HL-60 (cell line): ENCODE results near the gene LRMDA.

ENCODE experiments used
- DNase-seq, 2 experiments: peaks; one replicate each; pipeline ENCODE4 v3.0.0-alpha.2; 2010 to 2020; ENCODE audit warnings: low read depth in 1 of 2, low spot score in 1 of 2
- H3K27ac ChIP-seq: fragments of 250-450 bp; sonication (Bioruptor Pico); replicated peaks from 2 replicates; pipeline ENCODE4 v1.5.1; 2020; ENCODE audit warnings: mild to moderate bottlenecking, moderate library complexity
- H3K27me3 ChIP-seq: fragments of 250-450 bp; sonication (Bioruptor Pico); 2 replicates; pipeline ENCODE4 v1.5.1; 2021; ENCODE audit warnings: mild to moderate bottlenecking, moderate library complexity; ENCODE audit not compliant: insufficient read depth, poor library complexity, severe bottlenecking
- H3K4me3 ChIP-seq: replicated peaks from 2 replicates; pipeline ENCODE4 v1.5.1; 2011; ENCODE audit warnings: mild to moderate bottlenecking, control low read depth, low read length; ENCODE audit not compliant: insufficient read depth
- GABPA ChIP-seq: IDR thresholded peaks from 2 replicates; pipeline ENCODE4 v1.6.1; 2012; ENCODE audit warnings: low read depth
- POLR2AphosphoS5 ChIP-seq: IDR thresholded peaks from 2 replicates; pipeline ENCODE4 v1.6.1; 2012; ENCODE audit warnings: low read depth
- SPI1 ChIP-seq: IDR thresholded peaks from 2 replicates; pipeline ENCODE4 v1.6.1; 2012; ENCODE audit warnings: low read depth, mild to moderate bottlenecking, borderline replicate concordance
- TF ChIP-seq, protein P1 (sequence below): IDR thresholded peaks from one replicate; pipeline ENCODE4 v1.5.1; 2011; ENCODE audit warnings: low read length, control low read depth, inconsistent platforms; ENCODE audit not compliant: insufficient read depth
- TF ChIP-seq, protein P2 (sequence below): IDR thresholded peaks from 2 replicates; pipeline ENCODE4 v1.6.1; 2012; ENCODE audit warnings: low read depth; ENCODE audit not compliant: insufficient replicate concordance

LRMDA gene

DNA sequence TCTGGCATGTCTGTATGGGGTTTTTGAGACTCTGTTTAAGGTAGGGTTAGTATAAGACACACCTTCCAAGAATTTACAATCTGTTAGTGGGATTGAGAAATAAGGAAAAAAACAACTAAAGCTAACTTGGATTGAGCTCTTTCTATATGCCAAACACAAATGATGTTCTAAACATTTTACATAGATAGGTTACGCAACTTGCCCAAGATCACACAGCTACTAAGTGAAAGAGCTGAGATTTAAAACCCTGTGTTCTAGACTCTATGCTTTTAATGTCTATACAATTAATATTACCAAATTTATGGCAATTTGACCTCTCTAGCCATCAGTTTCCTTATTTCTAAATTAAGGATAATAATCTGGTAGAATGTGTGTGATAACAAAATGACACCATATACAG is 1056.2 kb downstream of the LRMDA start:
- Histone ChIP-seq H3K4me3 (no peak overlapping the region), H3K27ac (no peak overlapping the region), H3K27me3 (no peaks in the 10 kb centered on the region)
- no peak for DNase-seq
- TF ChIP-seq GABPA (no peak), POLR2AphosphoS5 (no peak), SPI1 (no peak)
- TF ChIP-seq, protein P1, sequence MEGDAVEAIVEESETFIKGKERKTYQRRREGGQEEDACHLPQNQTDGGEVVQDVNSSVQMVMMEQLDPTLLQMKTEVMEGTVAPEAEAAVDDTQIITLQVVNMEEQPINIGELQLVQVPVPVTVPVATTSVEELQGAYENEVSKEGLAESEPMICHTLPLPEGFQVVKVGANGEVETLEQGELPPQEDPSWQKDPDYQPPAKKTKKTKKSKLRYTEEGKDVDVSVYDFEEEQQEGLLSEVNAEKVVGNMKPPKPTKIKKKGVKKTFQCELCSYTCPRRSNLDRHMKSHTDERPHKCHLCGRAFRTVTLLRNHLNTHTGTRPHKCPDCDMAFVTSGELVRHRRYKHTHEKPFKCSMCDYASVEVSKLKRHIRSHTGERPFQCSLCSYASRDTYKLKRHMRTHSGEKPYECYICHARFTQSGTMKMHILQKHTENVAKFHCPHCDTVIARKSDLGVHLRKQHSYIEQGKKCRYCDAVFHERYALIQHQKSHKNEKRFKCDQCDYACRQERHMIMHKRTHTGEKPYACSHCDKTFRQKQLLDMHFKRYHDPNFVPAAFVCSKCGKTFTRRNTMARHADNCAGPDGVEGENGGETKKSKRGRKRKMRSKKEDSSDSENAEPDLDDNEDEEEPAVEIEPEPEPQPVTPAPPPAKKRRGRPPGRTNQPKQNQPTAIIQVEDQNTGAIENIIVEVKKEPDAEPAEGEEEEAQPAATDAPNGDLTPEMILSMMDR: no peak
- TF ChIP-seq, protein P2, sequence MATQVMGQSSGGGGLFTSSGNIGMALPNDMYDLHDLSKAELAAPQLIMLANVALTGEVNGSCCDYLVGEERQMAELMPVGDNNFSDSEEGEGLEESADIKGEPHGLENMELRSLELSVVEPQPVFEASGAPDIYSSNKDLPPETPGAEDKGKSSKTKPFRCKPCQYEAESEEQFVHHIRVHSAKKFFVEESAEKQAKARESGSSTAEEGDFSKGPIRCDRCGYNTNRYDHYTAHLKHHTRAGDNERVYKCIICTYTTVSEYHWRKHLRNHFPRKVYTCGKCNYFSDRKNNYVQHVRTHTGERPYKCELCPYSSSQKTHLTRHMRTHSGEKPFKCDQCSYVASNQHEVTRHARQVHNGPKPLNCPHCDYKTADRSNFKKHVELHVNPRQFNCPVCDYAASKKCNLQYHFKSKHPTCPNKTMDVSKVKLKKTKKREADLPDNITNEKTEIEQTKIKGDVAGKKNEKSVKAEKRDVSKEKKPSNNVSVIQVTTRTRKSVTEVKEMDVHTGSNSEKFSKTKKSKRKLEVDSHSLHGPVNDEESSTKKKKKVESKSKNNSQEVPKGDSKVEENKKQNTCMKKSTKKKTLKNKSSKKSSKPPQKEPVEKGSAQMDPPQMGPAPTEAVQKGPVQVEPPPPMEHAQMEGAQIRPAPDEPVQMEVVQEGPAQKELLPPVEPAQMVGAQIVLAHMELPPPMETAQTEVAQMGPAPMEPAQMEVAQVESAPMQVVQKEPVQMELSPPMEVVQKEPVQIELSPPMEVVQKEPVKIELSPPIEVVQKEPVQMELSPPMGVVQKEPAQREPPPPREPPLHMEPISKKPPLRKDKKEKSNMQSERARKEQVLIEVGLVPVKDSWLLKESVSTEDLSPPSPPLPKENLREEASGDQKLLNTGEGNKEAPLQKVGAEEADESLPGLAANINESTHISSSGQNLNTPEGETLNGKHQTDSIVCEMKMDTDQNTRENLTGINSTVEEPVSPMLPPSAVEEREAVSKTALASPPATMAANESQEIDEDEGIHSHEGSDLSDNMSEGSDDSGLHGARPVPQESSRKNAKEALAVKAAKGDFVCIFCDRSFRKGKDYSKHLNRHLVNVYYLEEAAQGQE: no peak

DNA sequence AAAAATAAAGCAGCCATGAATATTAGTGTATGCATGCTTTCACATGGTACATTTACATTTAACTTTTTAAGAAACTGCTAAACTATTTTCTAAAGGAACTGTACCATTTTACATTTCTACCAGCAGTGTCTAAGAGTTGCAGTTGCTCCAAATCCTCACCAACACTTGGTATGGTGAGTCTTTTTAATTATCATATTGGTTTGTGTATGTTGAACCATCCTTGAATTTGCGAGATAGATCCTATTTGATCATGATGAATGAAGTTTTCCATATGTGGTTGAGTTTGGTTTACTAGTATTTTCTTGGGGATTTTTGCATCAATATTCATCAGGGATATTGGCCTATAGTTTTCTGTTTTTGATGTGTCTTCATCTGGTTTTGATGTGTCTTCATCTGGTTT is 1057.2 kb downstream of the LRMDA start:
- TF ChIP-seq, protein P2: no peak
- TF ChIP-seq SPI1 (no peak), POLR2AphosphoS5 (no peak), GABPA (no peak)
- TF ChIP-seq, protein P1: no peak
- DNase-seq: no peak
- Histone ChIP-seq H3K27ac (no peak overlapping the region), H3K4me3 (no peak overlapping the region), H3K27me3 (no peaks in the 10 kb centered on the region)

DNA sequence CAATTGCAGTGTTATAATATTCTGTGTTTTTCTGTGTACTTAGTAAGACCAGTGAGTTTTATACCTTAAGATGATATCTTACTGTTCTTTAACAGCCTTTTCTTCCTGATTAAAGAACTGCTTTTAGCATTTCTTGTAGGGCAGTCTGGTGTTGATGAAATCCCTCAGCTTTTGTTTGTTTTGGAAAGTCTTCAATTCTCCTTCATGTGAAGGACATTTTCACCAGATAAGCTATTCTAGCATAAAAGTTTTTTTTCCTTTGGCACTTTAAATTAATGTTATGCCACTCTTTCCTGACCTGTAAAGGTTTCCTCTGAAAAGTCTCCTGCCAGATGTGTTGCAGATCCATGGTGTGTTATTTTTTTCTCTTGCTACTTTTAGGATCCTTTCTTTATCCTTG is 1059.8 kb downstream of the LRMDA start:
- no peak for DNase-seq
- Histone ChIP-seq H3K4me3 (no peak overlapping the region), H3K27ac (no peak overlapping the region), H3K27me3 (no peaks in the 10 kb centered on the region)
- TF ChIP-seq SPI1 (no peak), POLR2AphosphoS5 (no peak), GABPA (no peak)
- TF ChIP-seq, protein P1: no peak
- TF ChIP-seq, protein P2: no peak
